ENCODE results near the gene AHCYL2.
"Not testable (repeated sequence)": the region's sequence is repeated elsewhere in the genome, so short reads cannot be mapped to it uniquely, and the experiment has no call there.

The AHCYL2 gene

DNA sequence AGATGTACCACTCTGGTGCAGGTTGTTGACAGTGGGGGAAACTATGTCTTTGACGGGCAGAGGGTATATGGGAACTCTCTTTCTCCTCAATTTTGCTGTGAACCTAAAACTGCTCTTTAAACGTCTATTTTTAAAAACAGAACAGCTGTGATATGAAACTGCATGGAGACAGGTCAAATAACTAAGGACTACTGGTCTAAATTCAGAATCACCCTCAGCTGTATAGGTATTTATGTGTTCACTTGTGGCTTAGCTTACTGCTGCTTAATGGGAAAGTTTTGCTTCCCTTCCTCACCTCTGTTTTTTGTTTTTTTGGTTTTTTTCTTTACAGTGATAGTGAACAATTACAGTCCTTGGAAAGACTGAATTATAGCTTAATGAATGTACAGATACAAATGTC, 122.5 kb downstream of the AHCYL2 start:
- Histone ChIP-seq H3K4me1 (ENCODE audit: insufficient read depth, low read length, severe bottlenecking) (no peaks in the 10 kb centered on the region), H3F3A (ENCODE audit: insufficient read depth, low read length) (no peaks in the 10 kb centered on the region), H3K4me3 (ENCODE audit: low read depth, low read length, poor library complexity, severe bottlenecking) (no peak overlapping the region), H3K9me2 (ENCODE audit: low read depth, low read length) (no peaks in the 10 kb centered on the region), H2AFZ (ENCODE audit: low read length) (no peak overlapping the region), H3K27me3 (ENCODE audit: insufficient read depth, low read length) (no peaks in the 10 kb centered on the region), H3K9ac (ENCODE audit: low read length) (no peak overlapping the region), H3K79me2 (ENCODE audit: insufficient read depth, low read length) (no peaks in the 10 kb centered on the region), H3K4me2 (ENCODE audit: low read length) (no peak overlapping the region), H3K9me3 (ENCODE audit: low read length) (no peaks in the 10 kb centered on the region), H3K27ac (ENCODE audit: low read depth, low read length, poor library complexity, severe bottlenecking) (no peak overlapping the region), H4K20me1 (ENCODE audit: insufficient read depth, low read length) (no peaks in the 10 kb centered on the region), H3K36me3 (ENCODE audit: insufficient read depth, low read length) (no peaks in the 10 kb centered on the region)
- TF ChIP-seq, protein P1, sequence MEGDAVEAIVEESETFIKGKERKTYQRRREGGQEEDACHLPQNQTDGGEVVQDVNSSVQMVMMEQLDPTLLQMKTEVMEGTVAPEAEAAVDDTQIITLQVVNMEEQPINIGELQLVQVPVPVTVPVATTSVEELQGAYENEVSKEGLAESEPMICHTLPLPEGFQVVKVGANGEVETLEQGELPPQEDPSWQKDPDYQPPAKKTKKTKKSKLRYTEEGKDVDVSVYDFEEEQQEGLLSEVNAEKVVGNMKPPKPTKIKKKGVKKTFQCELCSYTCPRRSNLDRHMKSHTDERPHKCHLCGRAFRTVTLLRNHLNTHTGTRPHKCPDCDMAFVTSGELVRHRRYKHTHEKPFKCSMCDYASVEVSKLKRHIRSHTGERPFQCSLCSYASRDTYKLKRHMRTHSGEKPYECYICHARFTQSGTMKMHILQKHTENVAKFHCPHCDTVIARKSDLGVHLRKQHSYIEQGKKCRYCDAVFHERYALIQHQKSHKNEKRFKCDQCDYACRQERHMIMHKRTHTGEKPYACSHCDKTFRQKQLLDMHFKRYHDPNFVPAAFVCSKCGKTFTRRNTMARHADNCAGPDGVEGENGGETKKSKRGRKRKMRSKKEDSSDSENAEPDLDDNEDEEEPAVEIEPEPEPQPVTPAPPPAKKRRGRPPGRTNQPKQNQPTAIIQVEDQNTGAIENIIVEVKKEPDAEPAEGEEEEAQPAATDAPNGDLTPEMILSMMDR (IDR thresholded peaks at IDR 0.05; ENCODE audit: low read length): no peak
- no peak for TF ChIP-seq EZH2 (IDR thresholded peaks at IDR 0.05; ENCODE audit: borderline replicate concordance, low read length)

DNA sequence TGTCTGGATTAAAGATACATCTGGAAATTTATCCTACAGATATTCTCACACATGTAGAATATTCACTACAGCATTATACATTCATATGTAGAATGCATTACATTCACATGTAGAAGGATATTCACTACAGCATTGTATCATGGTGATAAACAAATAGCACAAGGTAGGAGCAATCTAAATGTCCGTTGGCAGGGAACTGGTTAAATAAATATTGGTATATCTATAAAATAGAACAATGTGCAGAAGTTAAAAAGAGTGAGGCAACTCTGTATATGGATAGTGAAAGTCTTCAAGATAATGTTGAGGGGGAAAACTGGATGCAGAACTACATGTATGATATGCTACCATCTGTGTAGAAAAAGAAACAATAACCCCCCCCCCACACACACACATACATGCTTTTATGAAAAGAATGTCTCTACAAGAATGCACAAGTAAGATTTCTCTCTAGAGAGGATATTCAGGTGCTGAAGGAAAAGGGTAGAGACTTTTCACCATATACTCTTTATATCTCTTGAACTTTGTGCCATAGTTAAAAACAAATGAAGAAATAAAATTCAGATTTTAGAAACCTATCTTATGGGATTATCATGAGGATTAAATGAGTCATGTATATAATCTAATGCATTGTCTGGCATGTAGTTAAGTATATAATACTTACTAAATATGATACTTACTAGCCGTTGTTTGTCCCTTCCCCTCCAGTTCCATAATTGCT, 123.4 kb downstream of the AHCYL2 start:
- H3K27me3 ChIP-seq (ENCODE audit: insufficient read depth, low read length): no peaks in the 10 kb centered on the region
- TF ChIP-seq, protein P1 (IDR thresholded peaks at IDR 0.05; ENCODE audit: low read length): no peak
- TF ChIP-seq EZH2 (IDR thresholded peaks at IDR 0.05; ENCODE audit: borderline replicate concordance, low read length): no peak
- no peaks in the 10 kb centered on the region for H3K9me3 ChIP-seq (ENCODE audit: low read length)
- no peak overlapping the region for H2AFZ ChIP-seq (ENCODE audit: low read length)
- no peak overlapping the region for H3K9ac ChIP-seq (ENCODE audit: low read length)
- no peak overlapping the region for H3K4me2 ChIP-seq (ENCODE audit: low read length)
- H3K36me3 ChIP-seq (ENCODE audit: insufficient read depth, low read length): no peaks in the 10 kb centered on the region
- no peaks in the 10 kb centered on the region for H3K4me1 ChIP-seq (ENCODE audit: insufficient read depth, low read length, severe bottlenecking)
- no peaks in the 10 kb centered on the region for H3K9me2 ChIP-seq (ENCODE audit: low read depth, low read length)
- H3K79me2 ChIP-seq (ENCODE audit: insufficient read depth, low read length): no peaks in the 10 kb centered on the region
- H4K20me1 ChIP-seq (ENCODE audit: insufficient read depth, low read length): no peaks in the 10 kb centered on the region
- no peak overlapping the region for H3K27ac ChIP-seq (ENCODE audit: low read depth, low read length, poor library complexity, severe bottlenecking)
- H3F3A ChIP-seq (ENCODE audit: insufficient read depth, low read length): no peaks in the 10 kb centered on the region
- H3K4me3 ChIP-seq (ENCODE audit: low read depth, low read length, poor library complexity, severe bottlenecking): no peak overlapping the region

DNA sequence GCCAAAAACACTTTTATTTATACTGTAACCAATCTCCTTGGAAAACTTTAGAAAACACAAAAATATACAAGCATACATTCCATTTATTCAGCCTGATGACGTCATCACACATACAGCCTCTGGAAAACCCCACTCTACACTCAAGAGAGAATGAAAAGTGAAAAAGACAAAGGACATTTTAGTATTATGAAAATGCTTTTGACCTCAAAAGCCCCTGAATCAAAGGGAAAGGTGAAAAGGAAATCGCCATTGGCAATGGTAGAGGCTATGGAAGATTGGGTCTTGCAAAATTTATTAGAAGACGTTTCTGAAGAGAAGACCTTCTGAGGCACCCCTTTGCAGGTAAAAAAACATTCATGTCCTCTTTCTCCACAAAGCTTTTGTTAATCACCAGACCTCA, 126.5 kb downstream of the AHCYL2 start:
- Histone ChIP-seq H3K79me2 (ENCODE audit: insufficient read depth, low read length) (no peaks in the 10 kb centered on the region), H2AFZ (ENCODE audit: low read length) (no peak overlapping the region), H3K9me2 (ENCODE audit: low read depth, low read length) (no peaks in the 10 kb centered on the region), H3K27me3 (ENCODE audit: insufficient read depth, low read length) (no peaks in the 10 kb centered on the region), H3K4me2 (ENCODE audit: low read length) (no peak overlapping the region), H3K9ac (ENCODE audit: low read length) (no peak overlapping the region), H4K20me1 (ENCODE audit: insufficient read depth, low read length) (no peaks in the 10 kb centered on the region), H3F3A (ENCODE audit: insufficient read depth, low read length) (no peaks in the 10 kb centered on the region), H3K9me3 (ENCODE audit: low read length) (0 out of 2 replicates have a peak, but pooled peaks cover 3% of the 10 kb centered on the region), H3K4me1 (ENCODE audit: insufficient read depth, low read length, severe bottlenecking) (no peaks in the 10 kb centered on the region), H3K36me3 (ENCODE audit: insufficient read depth, low read length) (no peaks in the 10 kb centered on the region), H3K27ac (ENCODE audit: low read depth, low read length, poor library complexity, severe bottlenecking) (no peak overlapping the region), H3K4me3 (ENCODE audit: low read depth, low read length, poor library complexity, severe bottlenecking) (no peak overlapping the region)
- no peak for TF ChIP-seq EZH2 (IDR thresholded peaks at IDR 0.05; ENCODE audit: borderline replicate concordance, low read length)
- TF ChIP-seq, protein P1 (IDR thresholded peaks at IDR 0.05; ENCODE audit: low read length): no peak

DNA sequence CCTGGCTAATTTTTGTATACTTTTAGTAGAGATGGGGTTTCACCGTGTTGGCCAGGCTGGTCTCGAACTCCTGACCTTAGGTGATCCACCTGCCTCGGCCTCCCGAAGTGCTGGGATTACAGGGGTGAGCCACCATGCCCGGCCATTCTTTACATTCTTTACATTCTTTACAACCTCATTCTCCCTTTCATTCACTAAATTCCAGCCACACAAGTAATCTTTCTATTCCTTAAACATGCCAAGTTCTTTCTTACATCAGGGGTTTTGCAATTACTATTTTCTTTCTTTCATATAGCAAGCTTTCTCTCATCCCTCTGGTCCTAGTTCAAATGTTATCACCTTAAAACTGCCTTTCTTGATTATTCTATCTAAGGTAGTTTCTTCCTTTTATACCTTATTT, 128.3 kb downstream of the AHCYL2 start:
- not testable (repeated sequence) for H3K36me3 ChIP-seq (ENCODE audit: insufficient read depth, low read length); H3K27ac ChIP-seq (ENCODE audit: low read depth, low read length, poor library complexity, severe bottlenecking); H4K20me1 ChIP-seq (ENCODE audit: insufficient read depth, low read length); H3K9me3 ChIP-seq (ENCODE audit: low read length); H3K4me1 ChIP-seq (ENCODE audit: insufficient read depth, low read length, severe bottlenecking); H3K27me3 ChIP-seq (ENCODE audit: insufficient read depth, low read length); H3K9ac ChIP-seq (ENCODE audit: low read length); H3K79me2 ChIP-seq (ENCODE audit: insufficient read depth, low read length); H2AFZ ChIP-seq (ENCODE audit: low read length); H3F3A ChIP-seq (ENCODE audit: insufficient read depth, low read length); H3K4me2 ChIP-seq (ENCODE audit: low read length); H3K4me3 ChIP-seq (ENCODE audit: low read depth, low read length, poor library complexity, severe bottlenecking); H3K9me2 ChIP-seq (ENCODE audit: low read depth, low read length)

Measured in OCI-LY1 (cell line).